ENCODE data around the gene MDGA2. TPM values are rescaled to one million over a fixed set of nuclear protein-coding genes. Genes with fewer than 3 reads are reported as not detected.

MDGA2 gene
- total RNA-seq, 1 donor from 2014 or later: 1.3 TPM

GRCh38 chr14:47269756-47270492 lies 405.5 kb downstream of the MDGA2 start:
- no peaks in the 10 kb centered on the region for H3K4me1 Mint-ChIP-seq (ENCODE audit: unreplicated experiment)
- no peaks in the 10 kb centered on the region for H3K27me3 Mint-ChIP-seq
- no peak for TF ChIP-seq CTCF (conservative IDR thresholded peaks at IDR 0.05)
- H3K36me3 Mint-ChIP-seq: no peaks in the 10 kb centered on the region
- no peak overlapping the region for H3K27ac Mint-ChIP-seq
- no peak for DNase-seq (ENCODE audit: extremely low spot score, unreplicated experiment)
- no peaks in the 10 kb centered on the region for H3K9me3 Mint-ChIP-seq
- no peak overlapping the region for H3K4me3 Mint-ChIP-seq

GRCh38 chr14:47264842-47265241 lies 410.6 kb downstream of the MDGA2 start:
- no peaks in the 10 kb centered on the region for H3K27me3 Mint-ChIP-seq

GRCh38 chr14:47262801-47263200 lies 412.6 kb downstream of the MDGA2 start:
- DNase-seq (ENCODE audit: extremely low spot score, unreplicated experiment): no peak
- no peaks in the 10 kb centered on the region for H3K4me1 Mint-ChIP-seq (ENCODE audit: unreplicated experiment)
- no peak overlapping the region for H3K4me3 Mint-ChIP-seq
- no peaks in the 10 kb centered on the region for H3K9me3 Mint-ChIP-seq
- H3K27me3 Mint-ChIP-seq: no peaks in the 10 kb centered on the region
- no peak for TF ChIP-seq CTCF (conservative IDR thresholded peaks at IDR 0.05)
- no peak overlapping the region for H3K27ac Mint-ChIP-seq
- H3K36me3 Mint-ChIP-seq: no peaks in the 10 kb centered on the region

More at GRCh38 chr14:47264842-47265241, 410.6 kb downstream of the MDGA2 start:
- Mint-ChIP-seq H3K4me1 (ENCODE audit: unreplicated experiment) (no peaks in the 10 kb centered on the region), H3K36me3 (no peaks in the 10 kb centered on the region), H3K4me3 (no peak overlapping the region), H3K9me3 (no peaks in the 10 kb centered on the region), H3K27ac (no peak overlapping the region)
- DNase-seq (ENCODE audit: extremely low spot score, unreplicated experiment): no peak
- TF ChIP-seq CTCF (conservative IDR thresholded peaks at IDR 0.05): no peak

GRCh38 chr14:47261350-47261749 lies 414.1 kb downstream of the MDGA2 start:
- H3K9me3 Mint-ChIP-seq: no peaks in the 10 kb centered on the region
- no peak for DNase-seq (ENCODE audit: extremely low spot score, unreplicated experiment)
- H3K36me3 Mint-ChIP-seq: no peaks in the 10 kb centered on the region
- no peaks in the 10 kb centered on the region for H3K27me3 Mint-ChIP-seq
- no peak for TF ChIP-seq CTCF (conservative IDR thresholded peaks at IDR 0.05)
- no peak overlapping the region for H3K27ac Mint-ChIP-seq
- H3K4me3 Mint-ChIP-seq: no peak overlapping the region
- no peaks in the 10 kb centered on the region for H3K4me1 Mint-ChIP-seq (ENCODE audit: unreplicated experiment)

- H3K27me3 Mint-ChIP-seq: no peaks in the 10 kb centered on the region
- no peak for DNase-seq (ENCODE audit: extremely low spot score, unreplicated experiment)
- H3K4me3 Mint-ChIP-seq: no peak overlapping the region
- no peaks in the 10 kb centered on the region for H3K36me3 Mint-ChIP-seq
- H3K9me3 Mint-ChIP-seq: no peaks in the 10 kb centered on the region
- H3K27ac Mint-ChIP-seq: no peak overlapping the region
- no peak for TF ChIP-seq CTCF (conservative IDR thresholded peaks at IDR 0.05)
- no peaks in the 10 kb centered on the region for H3K4me1 Mint-ChIP-seq (ENCODE audit: unreplicated experiment)
These were observed 415.6 kb downstream of the MDGA2 start for GRCh38 chr14:47259796-47260195.
